ENCODE measurements around the gene ARPC3. TPM values are rescaled to one million over a fixed set of nuclear protein-coding genes. Genes with fewer than 3 reads are reported as not detected.
"Not testable (repeated sequence)": the region's sequence is repeated elsewhere in the genome, so short reads cannot be mapped to it uniquely, and the experiment has no call there.

ARPC3 gene
- total RNA-seq, 2 donors from 2014 or later: 293 to 338 TPM

DNA sequence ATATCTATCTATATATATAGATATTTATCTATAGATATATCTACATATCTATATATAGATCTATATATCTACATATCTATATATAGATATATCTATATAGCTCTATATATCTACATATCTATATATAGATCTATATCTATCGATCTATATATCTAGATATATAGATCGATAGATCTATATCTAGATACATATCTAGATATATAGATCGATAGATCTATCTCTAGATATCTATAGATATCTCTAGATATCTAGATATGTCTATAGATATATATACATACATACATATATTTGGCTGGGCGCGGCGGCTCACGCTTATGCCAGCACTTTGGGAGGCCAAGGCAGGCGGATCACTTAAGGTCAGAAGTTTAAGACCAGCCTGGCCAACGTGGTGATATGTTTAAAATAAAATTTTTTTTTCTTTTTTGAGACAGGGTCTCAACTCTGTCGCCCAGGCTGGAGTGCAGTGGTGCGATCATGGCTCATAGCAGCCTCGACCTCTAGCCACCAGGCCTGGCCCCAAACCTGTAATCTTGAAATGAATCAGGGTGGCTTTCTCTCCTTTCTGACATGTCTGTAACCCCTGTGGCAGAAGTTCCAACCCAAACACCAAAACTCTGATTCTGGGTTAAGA is 18.1 kb downstream of the ARPC3 start:
- H3K36me3 ChIP-seq: peaks cover 0 to 5% of the 10 kb centered on the region in 2 donors
- no peaks in the 10 kb centered on the region for H3K27me3 ChIP-seq (replicated peaks; ENCODE audit: insufficient read depth)
- no peaks in the 10 kb centered on the region for H3K4me1 ChIP-seq (replicated peaks)
- 86% methylated on average over 12 of the region's 12 CpGs for WGBS
- intact Hi-C loops (cut with DNase I): loop anchor here (1.0 kb wide), 1 partner anchor 333 kb away; no protein-coding TSS in a partner anchor
- no peaks in the 10 kb centered on the region for H3K9me3 ChIP-seq
- no peak for TF ChIP-seq POLR2AphosphoS5 (IDR thresholded peaks at IDR 0.05)
- TF ChIP-seq, protein P1, sequence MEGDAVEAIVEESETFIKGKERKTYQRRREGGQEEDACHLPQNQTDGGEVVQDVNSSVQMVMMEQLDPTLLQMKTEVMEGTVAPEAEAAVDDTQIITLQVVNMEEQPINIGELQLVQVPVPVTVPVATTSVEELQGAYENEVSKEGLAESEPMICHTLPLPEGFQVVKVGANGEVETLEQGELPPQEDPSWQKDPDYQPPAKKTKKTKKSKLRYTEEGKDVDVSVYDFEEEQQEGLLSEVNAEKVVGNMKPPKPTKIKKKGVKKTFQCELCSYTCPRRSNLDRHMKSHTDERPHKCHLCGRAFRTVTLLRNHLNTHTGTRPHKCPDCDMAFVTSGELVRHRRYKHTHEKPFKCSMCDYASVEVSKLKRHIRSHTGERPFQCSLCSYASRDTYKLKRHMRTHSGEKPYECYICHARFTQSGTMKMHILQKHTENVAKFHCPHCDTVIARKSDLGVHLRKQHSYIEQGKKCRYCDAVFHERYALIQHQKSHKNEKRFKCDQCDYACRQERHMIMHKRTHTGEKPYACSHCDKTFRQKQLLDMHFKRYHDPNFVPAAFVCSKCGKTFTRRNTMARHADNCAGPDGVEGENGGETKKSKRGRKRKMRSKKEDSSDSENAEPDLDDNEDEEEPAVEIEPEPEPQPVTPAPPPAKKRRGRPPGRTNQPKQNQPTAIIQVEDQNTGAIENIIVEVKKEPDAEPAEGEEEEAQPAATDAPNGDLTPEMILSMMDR (IDR thresholded peaks at IDR 0.05): no peak
- TF ChIP-seq POLR2A (IDR thresholded peaks at IDR 0.05): no peak
- no peak for DNase-seq (ENCODE audit: low spot score)
- peak overlapping the region; percentile 38 to 43 for H3K4me3 ChIP-seq
- H3K27ac ChIP-seq: peak overlapping the region; percentile 53 to 75

- 96% methylated on average over 15 of the region's 15 CpGs for WGBS
- DNase-seq (ENCODE audit: low spot score); H3K36me3 ChIP-seq; H3K27ac ChIP-seq; H3K4me3 ChIP-seq; H3K27me3 ChIP-seq (replicated peaks; ENCODE audit: insufficient read depth); H3K4me1 ChIP-seq (replicated peaks); H3K9me3 ChIP-seq: not testable (repeated sequence)
- intact Hi-C loops (cut with DNase I): loop anchor here (10.0 kb wide), 1 partner anchor 145 kb away; the partner anchor contains the start of gene ATP2A2
Observed at GRCh38 chr12:110429676-110430075, 20.5 kb downstream of the ARPC3 start.

DNA sequence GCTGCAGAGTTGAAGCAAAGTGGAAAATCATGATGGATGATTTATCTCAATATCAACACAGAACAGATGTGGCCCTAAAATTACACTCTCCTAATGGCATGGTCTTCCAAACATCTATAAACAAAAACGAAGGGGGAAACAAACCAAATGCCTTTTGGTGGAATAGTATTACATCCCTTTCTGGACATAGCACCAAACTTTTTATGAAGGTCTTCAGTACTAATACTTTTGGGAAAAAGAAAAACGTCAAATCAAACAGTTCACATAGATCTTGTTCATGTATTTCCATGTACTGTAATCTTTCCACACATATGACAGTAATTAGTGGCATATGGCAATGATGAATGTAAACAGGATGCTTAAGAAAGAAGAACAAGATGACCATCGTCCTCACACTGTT is 23.7 kb downstream of the ARPC3 start:
- 43% methylated on average over 3 of the region's 3 CpGs for WGBS
- Histone ChIP-seq H3K27ac (no peak overlapping the region), H3K36me3 (no peaks in the 10 kb centered on the region), H3K27me3 (replicated peaks; ENCODE audit: insufficient read depth) (no peaks in the 10 kb centered on the region), H3K4me1 (replicated peaks) (no peaks in the 10 kb centered on the region), H3K9me3 (no peaks in the 10 kb centered on the region), H3K4me3 (no peak overlapping the region)
- DNase-seq (ENCODE audit: low spot score): no peak
- TF ChIP-seq, protein P1 (IDR thresholded peaks at IDR 0.05): no peak
- TF ChIP-seq POLR2AphosphoS5 (IDR thresholded peaks at IDR 0.05) (no peak), POLR2A (IDR thresholded peaks at IDR 0.05) (no peak)
- intact Hi-C loops (cut with DNase I): loop anchor here (10.0 kb wide), 1 partner anchor 142 kb away; the partner anchor contains the start of gene ATP2A2

DNA sequence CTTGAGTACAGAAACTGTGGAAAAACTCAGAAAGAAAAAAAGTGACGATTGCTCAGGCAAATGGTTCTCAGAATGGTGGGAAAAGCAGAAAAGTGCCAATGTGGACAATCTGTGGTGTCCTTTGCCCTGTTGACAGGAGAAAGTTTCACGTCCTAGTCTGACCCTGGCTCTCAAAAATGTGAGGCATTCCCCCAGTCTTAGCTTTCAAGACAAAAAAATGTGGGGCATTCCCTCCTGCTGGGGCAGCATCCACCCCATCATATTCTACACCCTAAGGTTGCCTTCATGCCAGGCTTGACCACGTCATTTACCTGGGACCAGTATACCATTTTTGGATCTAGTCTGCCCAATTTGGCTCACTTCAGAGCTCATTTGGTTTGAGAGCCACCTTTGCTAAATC is 25.9 kb downstream of the ARPC3 start:
- Histone ChIP-seq H3K4me1 (replicated peaks) (no peaks in the 10 kb centered on the region), H3K9me3 (no peaks in the 10 kb centered on the region), H3K27me3 (replicated peaks; ENCODE audit: insufficient read depth) (no peaks in the 10 kb centered on the region), H3K36me3 (no peaks in the 10 kb centered on the region), H3K4me3 (no peak overlapping the region), H3K27ac (no peak overlapping the region)
- WGBS: 78% methylated on average over 3 of the region's 3 CpGs
- intact Hi-C loops (cut with DNase I): loop anchor here (10.0 kb wide), 1 partner anchor 139 kb away; the partner anchor contains the start of gene ATP2A2
- no peak for DNase-seq (ENCODE audit: low spot score)
- TF ChIP-seq POLR2A (IDR thresholded peaks at IDR 0.05) (no peak), POLR2AphosphoS5 (IDR thresholded peaks at IDR 0.05) (no peak)
- TF ChIP-seq, protein P1 (IDR thresholded peaks at IDR 0.05): no peak

- intact Hi-C loops (cut with DNase I): loop anchor here (10.0 kb wide), 1 partner anchor 137 kb away; the partner anchor contains the start of gene ATP2A2
- Histone ChIP-seq H3K27ac (no peak overlapping the region), H3K36me3 (no peaks in the 10 kb centered on the region), H3K9me3 (no peaks in the 10 kb centered on the region), H3K27me3 (replicated peaks; ENCODE audit: insufficient read depth) (no peaks in the 10 kb centered on the region), H3K4me1 (replicated peaks) (no peaks in the 10 kb centered on the region), H3K4me3 (no peak overlapping the region)
- 70% methylated on average over 4 of the region's 4 CpGs for WGBS
- TF ChIP-seq, protein P1 (IDR thresholded peaks at IDR 0.05): no peak
- TF ChIP-seq POLR2AphosphoS5 (IDR thresholded peaks at IDR 0.05) (no peak), POLR2A (IDR thresholded peaks at IDR 0.05) (no peak)
- no peak for DNase-seq (ENCODE audit: low spot score)
Observed at GRCh38 chr12:110421701-110422100, 28.4 kb downstream of the ARPC3 start.

Data from prostate gland (tissue), 2 donors.